GM18873 (cell line): ENCODE results near the gene GIMD1.

ENCODE experiments used
- ATAC-seq: cut with Tn5 transposase; IDR thresholded peaks from one replicate; pipeline ENCODE4 v1.9.1; 2021; ENCODE audit warnings: mild to moderate bottlenecking, moderate library complexity, moderate number of reproducible peaks; ENCODE audit not compliant: unreplicated experiment, low FRiP score

The GIMD1 gene

DNA sequence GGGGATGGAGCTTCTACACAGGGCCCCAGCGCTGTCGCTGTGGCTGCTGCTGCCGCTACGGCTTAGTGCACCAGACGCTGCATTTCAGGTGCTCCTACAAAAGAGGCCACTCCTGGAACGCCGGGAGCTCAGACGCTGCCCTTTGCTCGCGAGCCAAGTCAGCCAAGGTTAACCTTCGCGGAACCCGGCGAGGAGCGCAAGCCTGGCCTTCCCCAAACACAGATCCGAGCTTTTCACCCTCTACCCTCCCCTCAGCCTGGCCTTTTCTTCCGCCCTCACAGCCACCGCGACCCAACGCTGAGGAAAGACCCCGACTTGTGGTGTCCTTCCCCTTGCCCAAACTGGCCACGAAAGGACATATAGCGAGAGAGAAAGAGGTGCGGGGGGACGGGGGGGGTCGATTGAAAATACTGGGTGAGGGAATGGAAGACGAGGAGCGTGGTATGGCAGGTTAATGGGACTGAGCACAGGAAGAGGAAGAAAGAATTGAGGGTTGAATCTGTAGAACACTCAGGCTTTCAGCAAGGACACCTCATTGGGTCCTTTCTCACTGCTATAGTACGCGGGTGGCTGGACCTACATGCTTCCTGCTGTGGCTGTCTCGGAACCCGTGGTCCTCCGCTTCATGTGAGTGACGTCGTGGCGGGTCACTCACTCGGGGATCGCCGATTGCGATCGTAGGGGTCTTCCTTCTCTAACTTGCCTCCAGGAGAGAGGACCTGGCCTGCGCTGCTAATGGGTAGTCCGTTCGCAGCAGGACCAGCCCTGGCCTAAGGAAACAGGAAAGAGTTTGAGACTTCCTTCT is 52.4 kb downstream of the GIMD1 start, which contains the start of the genes AIMP1 and TBCK:
TSS of gene AIMP1 (plus strand) at position 583 of the 805 bp plus-strand sequence. CDS start 8,460 bp downstream, outside the sequence.
TSS of gene TBCK (minus strand) at position 242 of the 805 bp plus-strand sequence. CDS start 7,249 bp downstream, outside the sequence.
- ATAC-seq = peak; percentile 80

DNA sequence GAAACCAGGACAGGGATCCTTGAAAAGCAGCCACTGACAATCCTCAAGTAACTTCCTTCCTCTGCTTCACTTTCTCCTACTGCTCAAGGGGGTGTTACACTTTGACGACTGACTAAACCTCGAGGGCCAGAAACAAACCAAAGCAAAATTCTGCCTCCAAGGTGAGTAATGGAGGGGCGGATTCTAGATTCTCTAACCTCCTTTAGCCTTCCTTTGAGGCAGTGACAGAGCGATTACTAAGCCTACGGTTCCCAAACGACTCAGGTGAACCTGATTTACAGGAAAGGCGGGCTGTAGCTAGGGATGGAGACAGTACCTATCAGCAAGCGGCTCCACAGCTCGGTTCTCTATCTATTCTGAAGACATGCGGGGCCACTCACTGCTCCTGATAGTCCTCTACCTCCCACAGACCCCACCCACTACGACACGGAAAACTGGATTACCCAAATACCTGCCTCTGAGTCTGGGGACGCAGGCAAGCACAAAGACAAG is 53.1 kb downstream of the GIMD1 start:
- ATAC-seq = peak; percentile 16

DNA sequence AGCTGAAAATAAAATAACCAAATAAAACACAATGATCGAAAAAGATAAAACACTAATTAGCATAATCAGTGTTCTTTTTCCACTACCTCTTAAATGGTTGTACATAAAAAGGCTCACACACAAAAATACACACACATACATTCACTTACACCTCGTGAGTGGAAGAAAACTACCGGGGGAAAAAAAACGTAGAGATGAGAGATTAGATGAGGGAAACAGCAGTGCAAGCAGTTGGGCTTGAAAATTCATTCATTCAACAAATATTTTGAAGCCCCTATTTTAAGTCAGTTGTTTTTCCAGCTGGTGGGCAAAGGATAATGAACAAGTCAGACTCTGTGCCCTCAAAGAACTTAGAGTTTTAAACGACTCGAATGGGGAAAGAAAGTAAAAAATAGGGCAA is 53.6 kb downstream of the GIMD1 start:
- no peak for ATAC-seq

DNA sequence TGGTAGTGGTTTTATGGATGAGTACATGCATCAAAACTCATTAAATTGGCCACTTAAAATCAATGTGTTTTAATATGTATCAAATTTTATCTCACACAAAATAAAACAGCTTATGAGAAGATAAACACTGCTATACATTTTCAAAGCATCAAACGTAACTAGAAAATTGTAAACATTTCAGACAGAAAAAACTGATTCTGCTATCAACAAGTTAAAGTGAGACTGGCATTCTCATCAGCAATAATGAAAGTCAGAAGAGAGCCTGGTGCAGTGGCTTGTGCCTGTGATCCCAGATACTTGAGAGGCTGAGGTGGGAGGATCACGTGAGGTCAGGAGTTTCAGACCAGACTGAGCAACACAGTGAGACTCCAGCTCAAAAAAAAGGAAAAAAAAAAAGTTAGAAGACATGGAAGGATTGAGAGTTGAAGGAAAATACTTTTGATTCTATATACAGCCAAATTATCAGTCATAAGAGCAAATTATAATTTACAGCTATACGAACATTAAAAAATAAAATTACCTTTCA is 55.5 kb downstream of the GIMD1 start:
- no peak for ATAC-seq

DNA sequence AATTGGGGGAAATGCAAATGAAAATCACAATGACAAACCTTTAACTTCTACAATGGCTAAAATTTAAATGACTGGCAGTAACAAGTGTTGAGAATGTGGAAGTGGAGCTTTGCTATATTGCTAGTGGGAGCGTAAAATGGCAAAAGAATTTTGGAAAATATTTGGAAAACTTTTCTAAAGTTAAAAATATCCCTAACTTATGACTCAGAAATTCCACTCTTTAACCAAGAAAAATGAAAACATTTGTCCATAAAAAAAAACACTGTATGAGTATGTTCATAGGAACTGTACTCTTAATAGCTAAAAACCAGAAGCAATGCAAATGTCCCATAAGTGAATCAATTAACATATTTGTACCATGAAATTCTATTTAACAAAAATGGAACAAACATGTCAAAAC is 56.2 kb downstream of the GIMD1 start:
- ATAC-seq = no peak
